HepG2 (cell line): ENCODE measurements around the gene MORC3. TPM values are rescaled to one million over a fixed set of nuclear protein-coding genes. Genes with fewer than 3 reads are reported as not detected.

Source experiments
- AKAP8 ChIP-seq: sonication (generic); formaldehyde crosslinking; IDR thresholded peaks from 2 replicates; pipeline ENCODE4 v1.5.1; 2020; ENCODE audit warnings: mild to moderate bottlenecking, missing genetic modification reagents
- ARID2 ChIP-seq: sonication (generic); formaldehyde crosslinking; IDR thresholded peaks from 2 replicates; pipeline ENCODE4 v1.8.1; 2022; ENCODE audit warnings: mild to moderate bottlenecking, missing genetic modification reagents, borderline replicate concordance
- DPF2 ChIP-seq: sonication (generic); formaldehyde crosslinking; IDR thresholded peaks from 2 replicates; pipeline ENCODE4 v1.4.0; 2020; ENCODE audit warnings: mild to moderate bottlenecking, low read depth, missing genetic modification reagents, borderline replicate concordance
- GABPB1 ChIP-seq: IDR thresholded peaks from 2 replicates; pipeline ENCODE4 v1.6.1; 2016; ENCODE audit warnings: mild to moderate bottlenecking, missing genetic modification reagents, moderate library complexity, missing compliant biosample characterization
- MTA3 ChIP-seq: sonication (generic); formaldehyde crosslinking; IDR thresholded peaks from 2 replicates; pipeline ENCODE4 v1.4.0; 2020; ENCODE audit warnings: missing genetic modification reagents
- NKX3-1 ChIP-seq: sonication (generic); formaldehyde crosslinking; IDR thresholded peaks from 2 replicates; pipeline ENCODE4 v1.5.0; 2020; ENCODE audit warnings: missing genetic modification reagents
- NRL ChIP-seq: sonication (generic); formaldehyde crosslinking; IDR thresholded peaks from 2 replicates; pipeline ENCODE4 v1.5.0; 2020; ENCODE audit warnings: missing genetic modification reagents, mild to moderate bottlenecking, moderate library complexity, borderline replicate concordance
- RBM22 ChIP-seq: fragments of 200-400 bp; formaldehyde crosslinking; optimal IDR thresholded peaks from 2 replicates; pipeline ENCODE3; 2017; ENCODE audit warnings: mild to moderate bottlenecking, low read length, moderate library complexity
- SRF ChIP-seq: IDR thresholded peaks from 2 replicates; pipeline ENCODE4 v1.6.1; 2011; ENCODE audit warnings: mild to moderate bottlenecking, low read depth, low read length, moderate library complexity
- THAP8 ChIP-seq: sonication (generic); formaldehyde crosslinking; IDR thresholded peaks from 2 replicates; pipeline ENCODE4 v1.5.1; 2020; ENCODE audit warnings: missing genetic modification reagents, mild to moderate bottlenecking, borderline replicate concordance
- ZFP37 ChIP-seq: sonication (generic); formaldehyde crosslinking; IDR thresholded peaks from 2 replicates; pipeline ENCODE4 v1.4.0; 2020; ENCODE audit warnings: missing genetic modification reagents, borderline replicate concordance
- ZNF138 ChIP-seq: sonication (generic); formaldehyde crosslinking; IDR thresholded peaks from 2 replicates; pipeline ENCODE4 v1.5.0; 2020; ENCODE audit warnings: mild to moderate bottlenecking, low read depth, missing genetic modification reagents
- ZNF34 ChIP-seq: sonication (generic); formaldehyde crosslinking; IDR thresholded peaks from 2 replicates; pipeline ENCODE4 v1.4.0; 2020; ENCODE audit warnings: mild to moderate bottlenecking, missing genetic modification reagents, borderline replicate concordance
- ZNF615 ChIP-seq: sonication (generic); formaldehyde crosslinking; IDR thresholded peaks from 2 replicates; pipeline ENCODE4 v1.5.0; 2020; ENCODE audit warnings: mild to moderate bottlenecking, missing genetic modification reagents, borderline replicate concordance
- ZNF747 ChIP-seq: sonication (generic); formaldehyde crosslinking; IDR thresholded peaks from 2 replicates; pipeline ENCODE4 v1.8.1; 2023; ENCODE audit warnings: missing genetic modification reagents, mild to moderate bottlenecking, borderline replicate concordance
- polyA plus RNA-seq, 8 experiments: library from polyadenylated mRNA; depleted of rRNA in 3 of 8; stranded (reverse) in 7 of 8; unstranded in 1 of 8; fragments of >200 nt; fragmentation: Illumina TruSeq in 4 of 8; extraction: Trizol in 4 of 8; gene quantifications; 2 replicates each; pipeline versions ENCODE4 v1.2.1 to v1.2.3, GENCODE V29; 2011 to 2016; ENCODE audit warnings: low read depth in 4 of 8, missing spikeins in 1 of 8, mixed read lengths in 1 of 8; ENCODE audit not compliant: insufficient read depth in 1 of 8
- total RNA-seq, 5 experiments: library from RNA; depleted of rRNA; stranded (reverse); fragments of >200 nt; fragmentation: Illumina TruSeq; extraction: Trizol; gene quantifications; 2 replicates each; pipeline ENCODE4 v1.2.3, GENCODE V29; 2016; ENCODE audit warnings: low read depth in 1 of 5
- TF ChIP-seq, protein P1 (sequence below): sonication (generic); formaldehyde crosslinking; IDR thresholded peaks from 2 replicates; pipeline ENCODE4 v1.8.0; 2022; ENCODE audit warnings: missing genetic modification reagents, mild to moderate bottlenecking, moderate library complexity, borderline replicate concordance
- TF ChIP-seq, protein P2 (sequence below): IDR thresholded peaks from 2 replicates; pipeline ENCODE4 v1.6.1; 2016; ENCODE audit warnings: missing compliant biosample characterization, missing genetic modification reagents, borderline replicate concordance
- TF ChIP-seq, protein P3 (sequence below): sonication (generic); formaldehyde crosslinking; IDR thresholded peaks from 2 replicates; pipeline ENCODE4 v1.5.1; 2020; ENCODE audit warnings: missing genetic modification reagents, mild to moderate bottlenecking, borderline replicate concordance
- TF ChIP-seq, protein P4 (sequence below): sonication (generic); formaldehyde crosslinking; IDR thresholded peaks from 2 replicates; pipeline ENCODE4 v1.8.0; 2022; ENCODE audit warnings: mild to moderate bottlenecking, missing genetic modification reagents
- TF ChIP-seq, protein P5 (sequence below): IDR thresholded peaks from 2 replicates; pipeline ENCODE4 v1.6.1; 2016; ENCODE audit warnings: mild to moderate bottlenecking, missing biosample characterization, missing genetic modification reagents

Gene MORC3
- total and polyA plus RNA-seq, 2 of the 13 experiments (the other 11 are each of a cell fraction or from before 2014, with no cell fraction given): 12.9 to 19.5 TPM

GRCh38 chr21:36319767-36320420 lies at the start of gene MORC3 (continued):
- peak; percentile 95 for TF ChIP-seq GABPB1 (CRISPR knock-in tag)
- TF ChIP-seq, protein P1, sequence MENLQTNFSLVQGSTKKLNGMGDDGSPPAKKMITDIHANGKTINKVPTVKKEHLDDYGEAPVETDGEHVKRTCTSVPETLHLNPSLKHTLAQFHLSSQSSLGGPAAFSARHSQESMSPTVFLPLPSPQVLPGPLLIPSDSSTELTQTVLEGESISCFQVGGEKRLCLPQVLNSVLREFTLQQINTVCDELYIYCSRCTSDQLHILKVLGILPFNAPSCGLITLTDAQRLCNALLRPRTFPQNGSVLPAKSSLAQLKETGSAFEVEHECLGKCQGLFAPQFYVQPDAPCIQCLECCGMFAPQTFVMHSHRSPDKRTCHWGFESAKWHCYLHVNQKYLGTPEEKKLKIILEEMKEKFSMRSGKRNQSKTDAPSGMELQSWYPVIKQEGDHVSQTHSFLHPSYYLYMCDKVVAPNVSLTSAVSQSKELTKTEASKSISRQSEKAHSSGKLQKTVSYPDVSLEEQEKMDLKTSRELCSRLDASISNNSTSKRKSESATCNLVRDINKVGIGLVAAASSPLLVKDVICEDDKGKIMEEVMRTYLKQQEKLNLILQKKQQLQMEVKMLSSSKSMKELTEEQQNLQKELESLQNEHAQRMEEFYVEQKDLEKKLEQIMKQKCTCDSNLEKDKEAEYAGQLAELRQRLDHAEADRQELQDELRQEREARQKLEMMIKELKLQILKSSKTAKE: no peak
- TF ChIP-seq, protein P2, sequence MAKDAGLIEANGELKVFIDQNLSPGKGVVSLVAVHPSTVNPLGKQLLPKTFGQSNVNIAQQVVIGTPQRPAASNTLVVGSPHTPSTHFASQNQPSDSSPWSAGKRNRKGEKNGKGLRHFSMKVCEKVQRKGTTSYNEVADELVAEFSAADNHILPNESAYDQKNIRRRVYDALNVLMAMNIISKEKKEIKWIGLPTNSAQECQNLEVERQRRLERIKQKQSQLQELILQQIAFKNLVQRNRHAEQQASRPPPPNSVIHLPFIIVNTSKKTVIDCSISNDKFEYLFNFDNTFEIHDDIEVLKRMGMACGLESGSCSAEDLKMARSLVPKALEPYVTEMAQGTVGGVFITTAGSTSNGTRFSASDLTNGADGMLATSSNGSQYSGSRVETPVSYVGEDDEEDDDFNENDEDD (CRISPR knock-in tag): peak; percentile 86
- TF ChIP-seq NRL (CRISPR knock-in tag): 0 out of 2 replicates have a peak, but pooled peaks have one; percentile 15
- TF ChIP-seq, protein P3, sequence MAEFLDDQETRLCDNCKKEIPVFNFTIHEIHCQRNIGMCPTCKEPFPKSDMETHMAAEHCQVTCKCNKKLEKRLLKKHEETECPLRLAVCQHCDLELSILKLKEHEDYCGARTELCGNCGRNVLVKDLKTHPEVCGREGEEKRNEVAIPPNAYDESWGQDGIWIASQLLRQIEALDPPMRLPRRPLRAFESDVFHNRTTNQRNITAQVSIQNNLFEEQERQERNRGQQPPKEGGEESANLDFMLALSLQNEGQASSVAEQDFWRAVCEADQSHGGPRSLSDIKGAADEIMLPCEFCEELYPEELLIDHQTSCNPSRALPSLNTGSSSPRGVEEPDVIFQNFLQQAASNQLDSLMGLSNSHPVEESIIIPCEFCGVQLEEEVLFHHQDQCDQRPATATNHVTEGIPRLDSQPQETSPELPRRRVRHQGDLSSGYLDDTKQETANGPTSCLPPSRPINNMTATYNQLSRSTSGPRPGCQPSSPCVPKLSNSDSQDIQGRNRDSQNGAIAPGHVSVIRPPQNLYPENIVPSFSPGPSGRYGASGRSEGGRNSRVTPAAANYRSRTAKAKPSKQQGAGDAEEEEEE: 0 out of 2 replicates have a peak, but pooled peaks have one; percentile 4
- TF ChIP-seq, protein P4, sequence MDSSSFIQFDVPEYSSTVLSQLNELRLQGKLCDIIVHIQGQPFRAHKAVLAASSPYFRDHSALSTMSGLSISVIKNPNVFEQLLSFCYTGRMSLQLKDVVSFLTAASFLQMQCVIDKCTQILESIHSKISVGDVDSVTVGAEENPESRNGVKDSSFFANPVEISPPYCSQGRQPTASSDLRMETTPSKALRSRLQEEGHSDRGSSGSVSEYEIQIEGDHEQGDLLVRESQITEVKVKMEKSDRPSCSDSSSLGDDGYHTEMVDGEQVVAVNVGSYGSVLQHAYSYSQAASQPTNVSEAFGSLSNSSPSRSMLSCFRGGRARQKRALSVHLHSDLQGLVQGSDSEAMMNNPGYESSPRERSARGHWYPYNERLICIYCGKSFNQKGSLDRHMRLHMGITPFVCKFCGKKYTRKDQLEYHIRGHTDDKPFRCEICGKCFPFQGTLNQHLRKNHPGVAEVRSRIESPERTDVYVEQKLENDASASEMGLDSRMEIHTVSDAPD (CRISPR knock-in tag): no peak; the same call in 1 of the 2 replicates
- no peak for TF ChIP-seq ARID2
- TF ChIP-seq ZFP37 (CRISPR knock-in tag): no peak
- TF ChIP-seq RBM22: no peak
- no peak for TF ChIP-seq ZNF34
- no peak for TF ChIP-seq THAP8 (CRISPR knock-in tag)
- no peak for TF ChIP-seq ZNF615
- TF ChIP-seq MTA3: no peak
- no peak for TF ChIP-seq ZNF138 (CRISPR knock-in tag)
- no peak for TF ChIP-seq DPF2
- TF ChIP-seq, protein P5, sequence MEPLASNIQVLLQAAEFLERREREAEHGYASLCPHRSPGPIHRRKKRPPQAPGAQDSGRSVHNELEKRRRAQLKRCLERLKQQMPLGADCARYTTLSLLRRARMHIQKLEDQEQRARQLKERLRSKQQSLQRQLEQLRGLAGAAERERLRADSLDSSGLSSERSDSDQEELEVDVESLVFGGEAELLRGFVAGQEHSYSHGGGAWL (CRISPR knock-in tag): no peak
- TF ChIP-seq NKX3-1 (CRISPR knock-in tag): no peak; the same call in 1 of the 2 replicates
- TF ChIP-seq AKAP8 (CRISPR knock-in tag): peak; percentile 26; the same call in 1 of the 2 replicates
- peak; percentile 82 for TF ChIP-seq SRF
- peak; percentile 64; the same call in 1 of the 2 replicates for TF ChIP-seq ZNF747 (CRISPR knock-in tag)
